GM23338 (cell line): Measurements from ENCODE around the gene FXYD6. TPM values are rescaled to one million over a fixed set of nuclear protein-coding genes. Genes with fewer than 3 reads are reported as not detected.

Source experiments
- REST ChIP-seq: IDR thresholded peaks from one replicate; pipeline ENCODE4 v1.6.1; 2018; ENCODE audit warnings: antibody characterized with exemption; ENCODE audit not compliant: unreplicated experiment
- polyA plus RNA-seq: library from polyadenylated mRNA; unstranded; fragments of >200 nt; fragmentation: Nextera tagmentation; extraction: Ambion mirVana; gene quantifications from 2 replicates; pipeline ENCODE4 v1.2.1, GENCODE V29; 2016
- total RNA-seq: library from RNA; depleted of rRNA; stranded (reverse); fragments of >200 nt; shearing (Covaris generic); gene quantifications from 2 replicates; pipeline ENCODE4 v1.2.3, GENCODE V29; 2014; rRNA removed

Gene FXYD6
- total and polyA plus RNA-seq, 2 experiments from 2014 or later: 26.2 to 30.7 TPM

GRCh38 chr11:117789241-117789640, 87.2 kb downstream of the FXYD6 start (continued):
- TF ChIP-seq REST: no peak

Other genes starting within 250 kb of the FXYD6 start
- 0.17 and 0.19 TPM in 2 replicates for gene DSCAML1, start 79.4 kb downstream of the FXYD6 start, total RNA-seq
- gene DSCAML1, start 79.4 kb downstream of the FXYD6 start, polyA plus RNA-seq: 0.28 TPM in 1 of 2 replicates, not detected in the other
- 0.12 and 0.59 TPM in 2 replicates for gene FXYD2, start 51.9 kb downstream of the FXYD6 start, total RNA-seq
- 0.12 and 1.4 TPM in 2 replicates for gene FXYD2, start 51.9 kb downstream of the FXYD6 start, polyA plus RNA-seq
- 0.08 and 0.31 TPM in 2 replicates for gene TMPRSS13, start 52.7 kb upstream of the FXYD6 start, total RNA-seq
- gene TMPRSS13, start 52.7 kb upstream of the FXYD6 start, polyA plus RNA-seq: 0.10 TPM in 1 of 2 replicates, not detected in the other
- gene IL10RA, start 109.7 kb upstream of the FXYD6 start, total RNA-seq: 0.10 and 0.23 TPM in 2 replicates
- not detected in 2 replicates for gene IL10RA, start 109.7 kb upstream of the FXYD6 start, polyA plus RNA-seq
- gene TMPRSS4, start 200.4 kb upstream of the FXYD6 start, total RNA-seq: 0.04 and 0.10 TPM in 2 replicates
- 0.35 and 0.58 TPM in 2 replicates for gene TMPRSS4, start 200.4 kb upstream of the FXYD6 start, polyA plus RNA-seq
- not detected in 2 replicates for gene SMIM35, start 210.3 kb upstream of the FXYD6 start, total RNA-seq
- not detected in 2 replicates for gene SMIM35, start 210.3 kb upstream of the FXYD6 start, polyA plus RNA-seq